Breast epithelium (tissue), 4 donors: ENCODE data around the gene MITF. TPM values are rescaled to one million over a fixed set of nuclear protein-coding genes. Genes with fewer than 3 reads are reported as not detected.

Experiments used
- DNase-seq, 2 donors: peaks; one replicate each; pipeline ENCODE4 v3.0.0-alpha.2; 2019; ENCODE audit warnings: low spot score in 2 of 2
- H3K27ac ChIP-seq, 2 donors: fragments of 200-600 bp; sonication (generic) in 1 of 2; one replicate each; pipeline ENCODE4 v1.5.1; 2016 to 2019; ENCODE audit warnings: mild to moderate bottlenecking in 1 of 2
- H3K27me3 ChIP-seq, 2 donors: fragments of 200-600 bp; sonication (generic) in 1 of 2; one replicate each; pipeline versions ENCODE4 v1.5.1 to v1.6.0; 2017 to 2019; ENCODE audit warnings: control low read depth in 1 of 2, mild to moderate bottlenecking in 1 of 2
- H3K36me3 ChIP-seq: fragments of 200-600 bp; one replicate; pipeline ENCODE4 v1.5.1; 2019
- H3K4me1 ChIP-seq, 2 donors: fragments of 200-600 bp; sonication (generic); one replicate each; pipeline ENCODE4 v1.5.1; 2016 to 2019; ENCODE audit warnings: control low read depth in 1 of 2
- H3K4me3 ChIP-seq, 3 donors: fragments of 200-600 bp; sonication (generic); 1 replicate in 2 of 3; 2 replicates in 1 of 3; pipeline ENCODE4 v1.5.1; 2016 to 2019; ENCODE audit warnings: mild to moderate bottlenecking in 3 of 3, moderate library complexity in 2 of 3
- H3K9me3 ChIP-seq, 2 donors: fragments of 200-600 bp; sonication (generic) in 1 of 2; one replicate each; pipeline ENCODE4 v1.5.1; 2016 to 2019; ENCODE audit warnings: control low read depth in 1 of 2
- POLR2A ChIP-seq: fragments of 450-650 bp; IDR thresholded peaks from one replicate; pipeline ENCODE4 v1.6.1; 2016; ENCODE audit warnings: antibody characterized with exemption, mild to moderate bottlenecking, moderate library complexity
- POLR2AphosphoS5 ChIP-seq, 3 donors: sonication (generic); formaldehyde crosslinking; IDR thresholded peaks; one replicate each; pipeline ENCODE4 v1.6.1; 2017; ENCODE audit warnings: antibody characterized with exemption in 3 of 3
- intact Hi-C: fragments of 100-400 bp; cut with DNase I; formaldehyde crosslinking; loops from one replicate; pipeline ENCODE4 v1.15.1; 2023; ENCODE audit warnings: low total_unique reads
- total RNA-seq, 3 donors: library from RNA; depleted of rRNA; stranded (reverse); fragments of >200 nt; gene quantifications; one replicate each; pipeline ENCODE4 v1.1.0, GENCODE V29; 2016
- TF ChIP-seq, protein P1 (sequence below), 3 donors: fragments of 450-650 bp; IDR thresholded peaks; one replicate each; pipeline ENCODE4 v1.5.1; 2016 to 2017; ENCODE audit warnings: antibody characterized with exemption in 3 of 3, mild to moderate bottlenecking in 3 of 3, moderate library complexity in 3 of 3

MITF gene
- total RNA-seq, 3 donors from 2014 or later: 23.3 to 45.8 (median 25.6) TPM

DNA sequence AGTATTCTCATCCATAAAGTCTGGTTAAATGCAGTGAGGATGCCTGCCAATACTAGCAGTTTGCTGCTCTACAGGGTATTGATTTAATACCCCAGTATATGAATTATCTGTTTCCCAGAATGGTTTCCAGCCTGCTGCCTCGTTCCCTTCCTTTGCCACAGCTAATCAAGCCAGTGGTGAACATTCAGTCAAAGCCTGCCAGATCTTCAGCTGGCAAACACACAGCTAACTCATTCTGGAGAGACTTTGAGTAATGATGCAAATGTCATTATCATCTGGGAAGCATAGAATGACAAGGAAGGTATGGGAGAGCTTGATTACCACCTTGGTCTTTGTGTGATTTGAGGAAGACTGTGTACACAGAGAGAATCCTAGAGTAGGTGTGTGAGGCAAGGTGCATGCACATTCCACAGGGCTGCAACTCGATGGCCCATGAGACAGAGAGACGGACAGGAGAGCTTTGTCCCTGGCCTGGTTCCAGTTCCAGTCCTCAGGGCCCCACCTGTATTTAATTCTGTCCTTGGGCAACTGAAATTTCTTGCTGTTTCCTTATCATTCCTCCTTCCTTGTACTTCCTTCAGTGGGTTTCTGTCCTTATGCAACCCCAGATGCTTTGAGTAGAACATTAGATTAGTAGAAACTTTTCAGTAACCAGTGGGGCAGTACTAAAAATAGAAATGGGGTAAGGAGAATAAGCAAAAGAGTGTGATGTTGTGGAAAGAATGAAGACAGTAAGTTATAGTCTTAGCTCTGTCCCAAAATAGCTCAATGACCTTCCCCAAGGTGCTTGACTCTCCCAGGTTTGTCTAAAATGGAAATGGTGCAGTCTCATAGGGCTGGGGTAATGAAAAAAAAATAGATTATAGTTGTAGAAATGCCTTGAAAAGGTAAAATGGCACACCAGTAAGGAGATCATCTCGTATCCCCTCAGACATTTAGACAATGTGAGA, 72.5 kb downstream of the MITF start:
- no peak for DNase-seq
- intact Hi-C loops: no loop called here
- Histone ChIP-seq H3K4me3 (no peak overlapping the region), H3K27ac (no peak overlapping the region), H3K27me3 (no peaks in the 10 kb centered on the region), H3K4me1 (no peaks in the 10 kb centered on the region), H3K36me3 (no peaks in the 10 kb centered on the region), H3K9me3 (no peaks in the 10 kb centered on the region)
- TF ChIP-seq, protein P1, sequence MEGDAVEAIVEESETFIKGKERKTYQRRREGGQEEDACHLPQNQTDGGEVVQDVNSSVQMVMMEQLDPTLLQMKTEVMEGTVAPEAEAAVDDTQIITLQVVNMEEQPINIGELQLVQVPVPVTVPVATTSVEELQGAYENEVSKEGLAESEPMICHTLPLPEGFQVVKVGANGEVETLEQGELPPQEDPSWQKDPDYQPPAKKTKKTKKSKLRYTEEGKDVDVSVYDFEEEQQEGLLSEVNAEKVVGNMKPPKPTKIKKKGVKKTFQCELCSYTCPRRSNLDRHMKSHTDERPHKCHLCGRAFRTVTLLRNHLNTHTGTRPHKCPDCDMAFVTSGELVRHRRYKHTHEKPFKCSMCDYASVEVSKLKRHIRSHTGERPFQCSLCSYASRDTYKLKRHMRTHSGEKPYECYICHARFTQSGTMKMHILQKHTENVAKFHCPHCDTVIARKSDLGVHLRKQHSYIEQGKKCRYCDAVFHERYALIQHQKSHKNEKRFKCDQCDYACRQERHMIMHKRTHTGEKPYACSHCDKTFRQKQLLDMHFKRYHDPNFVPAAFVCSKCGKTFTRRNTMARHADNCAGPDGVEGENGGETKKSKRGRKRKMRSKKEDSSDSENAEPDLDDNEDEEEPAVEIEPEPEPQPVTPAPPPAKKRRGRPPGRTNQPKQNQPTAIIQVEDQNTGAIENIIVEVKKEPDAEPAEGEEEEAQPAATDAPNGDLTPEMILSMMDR (IDR thresholded peaks at IDR 0.05): no peak
- TF ChIP-seq POLR2A (no peak), POLR2AphosphoS5 (IDR thresholded peaks at IDR 0.05) (no peak)

DNA sequence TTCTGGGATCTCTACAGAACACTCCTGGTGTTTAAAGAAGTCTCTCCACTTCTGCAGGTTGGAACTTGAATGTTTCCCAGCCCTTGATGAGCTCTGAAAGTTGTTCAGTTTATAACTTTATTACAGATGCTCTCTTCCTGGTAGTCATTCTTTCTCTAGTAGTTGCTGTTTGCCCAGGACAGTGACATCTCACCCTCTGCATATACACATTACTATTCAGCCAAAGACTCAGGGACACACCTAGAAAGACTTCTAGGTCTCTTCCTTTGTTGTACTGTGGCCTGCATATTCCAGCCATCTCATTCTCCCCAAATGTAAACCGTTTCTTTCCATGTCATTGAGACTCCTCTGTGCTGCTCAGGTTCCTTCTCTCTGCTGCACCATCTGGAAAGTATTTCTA, 76.7 kb downstream of the MITF start:
- Histone ChIP-seq H3K27me3 (no peaks in the 10 kb centered on the region), H3K36me3 (no peaks in the 10 kb centered on the region), H3K4me1 (no peaks in the 10 kb centered on the region), H3K4me3 (no peak overlapping the region), H3K27ac (no peak overlapping the region), H3K9me3 (no peaks in the 10 kb centered on the region)
- intact Hi-C loops: no loop called here
- DNase-seq: no peak
- no peak for TF ChIP-seq POLR2A
- TF ChIP-seq, protein P1 (IDR thresholded peaks at IDR 0.05): no peak
- no peak for TF ChIP-seq POLR2AphosphoS5 (IDR thresholded peaks at IDR 0.05)

DNA sequence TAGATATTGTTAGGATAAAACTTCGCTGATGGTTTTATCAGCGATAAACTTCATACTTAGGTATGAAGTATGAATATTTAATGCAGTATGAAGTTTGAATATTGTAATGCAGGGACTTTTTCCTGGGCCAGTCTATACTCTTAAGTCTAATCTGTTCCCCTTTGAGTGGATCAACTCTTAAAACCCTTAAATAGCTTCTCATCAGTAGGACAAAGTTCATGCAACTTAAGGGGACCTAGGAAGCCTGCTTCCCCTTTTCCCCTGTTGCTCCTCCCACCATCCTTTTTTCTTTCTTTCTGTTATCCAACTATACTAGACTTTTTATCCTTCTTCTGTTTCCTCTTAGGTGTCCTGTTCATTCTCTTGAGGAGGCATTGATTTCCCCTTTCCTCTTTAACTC, 78.7 kb downstream of the MITF start:
- no peaks in the 10 kb centered on the region for H3K4me1 ChIP-seq

DNA sequence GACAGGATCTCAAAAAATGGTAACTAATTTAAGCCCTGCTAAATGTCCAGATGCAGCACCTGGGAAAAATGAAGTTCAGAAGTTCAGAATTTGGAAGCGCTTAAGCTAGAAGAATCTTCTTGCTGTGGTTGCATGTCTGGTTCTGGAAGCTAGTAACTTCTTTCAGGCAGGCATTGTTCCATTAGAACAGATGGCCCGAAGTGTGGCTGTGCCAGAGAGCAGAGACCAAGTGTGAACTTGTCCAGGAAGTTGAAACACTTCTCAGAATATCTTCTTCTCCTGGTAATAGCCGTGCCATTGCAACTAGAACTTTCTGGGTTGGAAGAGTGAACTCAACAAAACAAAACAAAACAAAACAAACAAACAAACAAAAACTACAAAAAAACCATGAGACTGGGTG, 80.0 kb downstream of the MITF start:
- no peaks in the 10 kb centered on the region for H3K4me1 ChIP-seq
- H3K27ac ChIP-seq: no peak overlapping the region
- H3K9me3 ChIP-seq: no peaks in the 10 kb centered on the region
- DNase-seq: peak in 1 of 2 donors; percentile 24
- H3K36me3 ChIP-seq: no peaks in the 10 kb centered on the region
- intact Hi-C loops: no loop called here
- TF ChIP-seq POLR2A (no peak), POLR2AphosphoS5 (IDR thresholded peaks at IDR 0.05) (no peak)
- TF ChIP-seq, protein P1 (IDR thresholded peaks at IDR 0.05): no peak
- no peaks in the 10 kb centered on the region for H3K27me3 ChIP-seq
- no peak overlapping the region for H3K4me3 ChIP-seq

More for the DNA sequence above, 78.7 kb downstream of the MITF start:
- TF ChIP-seq POLR2AphosphoS5 (IDR thresholded peaks at IDR 0.05) (no peak), POLR2A (no peak)
- TF ChIP-seq, protein P1 (IDR thresholded peaks at IDR 0.05): no peak
- intact Hi-C loops: no loop called here
- DNase-seq: no peak
- Histone ChIP-seq H3K27me3 (no peaks in the 10 kb centered on the region), H3K27ac (no peak overlapping the region), H3K4me3 (no peak overlapping the region), H3K9me3 (no peaks in the 10 kb centered on the region), H3K36me3 (no peaks in the 10 kb centered on the region)

DNA sequence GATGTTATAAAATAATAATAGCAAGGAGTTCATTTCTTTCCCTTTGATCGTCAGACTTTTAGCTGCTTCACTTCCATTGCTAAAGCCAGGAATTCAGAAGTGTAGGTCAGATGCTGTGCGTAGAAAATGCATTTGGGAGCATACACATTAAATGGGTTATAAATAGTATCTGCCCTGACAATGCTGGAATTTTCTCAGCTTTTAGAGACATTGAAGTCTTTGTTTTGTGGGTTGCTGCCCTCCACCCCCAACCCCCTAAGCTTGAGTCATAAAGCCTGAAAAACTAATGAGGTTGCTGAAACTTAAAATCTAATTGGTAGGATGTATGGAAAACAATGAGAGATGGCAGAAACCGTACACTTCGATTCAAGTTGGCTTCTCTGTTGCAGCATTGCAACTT, 81.9 kb downstream of the MITF start:
- no peaks in the 10 kb centered on the region for H3K9me3 ChIP-seq
- intact Hi-C loops: no loop called here

More for the DNA sequence above, 81.9 kb downstream of the MITF start:
- TF ChIP-seq POLR2A (no peak), POLR2AphosphoS5 (IDR thresholded peaks at IDR 0.05) (no peak)
- TF ChIP-seq, protein P1 (IDR thresholded peaks at IDR 0.05): no peak
- Histone ChIP-seq H3K4me3 (no peak overlapping the region), H3K27ac (no peak overlapping the region), H3K27me3 (no peaks in the 10 kb centered on the region), H3K36me3 (no peaks in the 10 kb centered on the region), H3K4me1 (no peaks in the 10 kb centered on the region)
- no peak for DNase-seq
